Gastrocnemius medialis (tissue), 4 donors: ENCODE data around the gene FHIP1B.

Experiments
- CTCF ChIP-seq, 5 experiments: fragments of 450-650 bp in 3 of 5; fragments of 200-600 bp in 2 of 5; sonication (generic) in 2 of 5; IDR thresholded peaks in 4 of 5; conservative IDR thresholded peaks in 1 of 5; 1 replicate in 4 of 5; 2 replicates in 1 of 5; pipeline ENCODE4 v1.5.1; 2016 to 2019; ENCODE audit warnings: antibody characterized with exemption in 5 of 5, mild to moderate bottlenecking in 3 of 5, moderate library complexity in 3 of 5
- POLR2A ChIP-seq, 2 donors: fragments of 450-650 bp; IDR thresholded peaks; one replicate each; pipeline ENCODE4 v1.6.1; 2017; ENCODE audit warnings: antibody characterized with exemption in 2 of 2, mild to moderate bottlenecking in 2 of 2, moderate library complexity in 2 of 2

- no peak for TF ChIP-seq CTCF (IDR thresholded peaks at IDR 0.05 in 4 of 5, conservative IDR thresholded peaks at IDR 0.05 in 1 of 5)
- no peak for TF ChIP-seq POLR2A (IDR thresholded peaks at IDR 0.05)
Measured at GRCh38 chr11:6197466-6198200, 36.8 kb downstream of the FHIP1B start.
